Mesenchymal stem cell (in vitro differentiated cells and primary cell): ENCODE data around the gene RNFT1.
"Not testable (repeated sequence)": the region's sequence is repeated elsewhere in the genome, so short reads cannot be mapped to it uniquely, and the experiment has no call there.

ENCODE experiments used
- DNase-seq: peaks from one replicate; pipeline ENCODE4 v3.0.0-alpha.2; 2013
- H2AFZ ChIP-seq: one replicate; pipeline ENCODE4 v1.6.1; 2013; ENCODE audit warnings: low read depth, mild to moderate bottlenecking, control low read depth, inconsistent platforms, low read length, moderate library complexity
- H2AK5ac ChIP-seq: 2 replicates; pipeline ENCODE4 v1.6.1; 2013; ENCODE audit warnings: low read length, moderate library complexity, mild to moderate bottlenecking, inconsistent platforms; ENCODE audit not compliant: severe bottlenecking
- H2BK120ac ChIP-seq: one replicate; pipeline ENCODE4 v1.6.1; 2013; ENCODE audit warnings: low read depth, mild to moderate bottlenecking, inconsistent platforms, low read length, moderate library complexity
- H2BK12ac ChIP-seq, 2 experiments: one replicate each; pipeline ENCODE4 v1.6.1; 2013; ENCODE audit warnings: inconsistent platforms in 2 of 2, low read length in 2 of 2, mild to moderate bottlenecking in 2 of 2, moderate library complexity in 2 of 2, control low read depth in 1 of 2
- H2BK15ac ChIP-seq: one replicate; pipeline ENCODE4 v1.6.1; 2013; ENCODE audit warnings: mild to moderate bottlenecking, low read depth, inconsistent platforms; ENCODE audit not compliant: poor library complexity, severe bottlenecking
- H2BK5ac ChIP-seq: 2 replicates; pipeline ENCODE4 v1.6.1; 2013; ENCODE audit warnings: low read depth, mild to moderate bottlenecking, low read length, control low read depth, inconsistent platforms; ENCODE audit not compliant: poor library complexity, severe bottlenecking
- H3K14ac ChIP-seq, 2 experiments: one replicate each; pipeline ENCODE4 v1.6.1; 2013; ENCODE audit warnings: inconsistent platforms in 2 of 2, low read length in 2 of 2, control low read depth in 1 of 2, mild to moderate bottlenecking in 1 of 2, moderate library complexity in 1 of 2
- H3K18ac ChIP-seq, 2 experiments: one replicate each; pipeline ENCODE4 v1.6.1; 2013; ENCODE audit warnings: inconsistent platforms in 2 of 2, low read length in 2 of 2, control low read depth in 1 of 2, low read depth in 1 of 2, mild to moderate bottlenecking in 1 of 2
- H3K23ac ChIP-seq, 2 experiments: one replicate each; pipeline ENCODE4 v1.6.1; 2013; ENCODE audit warnings: inconsistent platforms in 2 of 2, low read length in 2 of 2, mild to moderate bottlenecking in 2 of 2, moderate library complexity in 2 of 2, control low read depth in 1 of 2
- H3K27ac ChIP-seq: 2 replicates; pipeline ENCODE4 v1.5.1; 2013; ENCODE audit warnings: mild to moderate bottlenecking, moderate library complexity, low read length, control low read depth, inconsistent platforms; ENCODE audit not compliant: poor library complexity, severe bottlenecking
- H3K27me3 ChIP-seq, 2 experiments: 2 replicates each; pipeline versions ENCODE4 v1.6.1 to v1.7.0; 2013; ENCODE audit warnings: low read length in 2 of 2, mild to moderate bottlenecking in 2 of 2, moderate library complexity in 2 of 2, control low read depth in 1 of 2, inconsistent platforms in 1 of 2; ENCODE audit not compliant: control insufficient read depth in 1 of 2, insufficient read depth in 1 of 2
- H3K36me3 ChIP-seq, 2 experiments: 2 replicates each; pipeline versions ENCODE4 v1.6.1 to v1.7.0; 2013; ENCODE audit warnings: low read length in 2 of 2, control low read depth in 1 of 2, inconsistent platforms in 1 of 2, low read depth in 1 of 2, mild to moderate bottlenecking in 1 of 2; ENCODE audit not compliant: insufficient read depth in 2 of 2, control insufficient read depth in 1 of 2
- H3K4ac ChIP-seq, 2 experiments: one replicate each; pipeline ENCODE4 v1.6.1; 2013; ENCODE audit warnings: inconsistent platforms in 2 of 2, low read length in 2 of 2, mild to moderate bottlenecking in 2 of 2, moderate library complexity in 2 of 2, control low read depth in 1 of 2, low read depth in 1 of 2
- H3K4me1 ChIP-seq: 2 replicates; pipeline ENCODE4 v1.6.1; 2013; ENCODE audit warnings: low read depth, low read length, control low read depth; ENCODE audit not compliant: control insufficient read depth, insufficient read depth
- H3K4me2 ChIP-seq: 2 replicates; pipeline ENCODE4 v1.6.1; 2013; ENCODE audit warnings: low read length, mild to moderate bottlenecking, inconsistent platforms; ENCODE audit not compliant: poor library complexity, severe bottlenecking
- H3K4me3 ChIP-seq, 2 experiments: 2 replicates each; pipeline versions ENCODE4 v1.5.1 to v1.7.0; 2013; ENCODE audit warnings: low read length in 2 of 2, mild to moderate bottlenecking in 2 of 2, control low read depth in 1 of 2, low read depth in 1 of 2; ENCODE audit not compliant: insufficient read depth in 1 of 2
- H3K79me1 ChIP-seq: replicated peaks from 2 replicates; pipeline ENCODE4 v1.6.1; 2013; ENCODE audit warnings: mild to moderate bottlenecking, control low read depth, low read length, inconsistent platforms; ENCODE audit not compliant: poor library complexity, severe bottlenecking
- H3K9ac ChIP-seq: 2 replicates; pipeline ENCODE4 v1.7.0; 2013; ENCODE audit warnings: mild to moderate bottlenecking, low read length, moderate library complexity
- H3K9me3 ChIP-seq: 2 replicates; pipeline ENCODE4 v1.7.0; 2013; ENCODE audit warnings: mild to moderate bottlenecking, low read length; ENCODE audit not compliant: control insufficient read depth
- H4K8ac ChIP-seq: one replicate; pipeline ENCODE4 v1.6.1; 2013; ENCODE audit warnings: inconsistent platforms, mild to moderate bottlenecking, low read length, moderate library complexity
- H4K91ac ChIP-seq: one replicate; pipeline ENCODE4 v1.6.1; 2013; ENCODE audit warnings: mild to moderate bottlenecking, low read length, inconsistent platforms
- WGBS: methylation state at CpG from one replicate; pipeline ENCODE4 v1.1.7; 2013; ENCODE audit warnings: mixed read lengths; 5-methylcytosine and 5-hydroxymethylcytosine counted together

The RNFT1 gene

DNA sequence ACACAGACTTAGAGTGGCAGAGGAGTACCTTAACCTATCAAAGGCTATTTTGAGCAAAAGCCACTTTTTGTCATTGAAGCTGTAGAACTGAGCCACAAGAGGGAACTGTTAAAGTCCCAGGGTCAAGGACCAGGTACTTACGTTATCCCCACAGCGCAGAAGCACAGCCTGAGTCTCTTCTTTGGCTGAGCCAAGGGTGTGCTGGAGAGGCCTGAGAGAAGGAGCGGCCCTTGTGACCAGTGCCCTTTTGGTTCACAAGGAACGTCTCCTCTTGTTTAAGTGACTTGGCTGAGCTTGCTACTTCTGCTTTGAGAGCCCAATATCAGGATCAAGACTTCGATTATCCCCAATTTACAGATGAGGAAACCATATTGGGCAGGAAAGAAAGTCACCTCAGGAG, 40.0 kb upstream of the RNFT1 start:
- not testable (repeated sequence) for H3K4me3 ChIP-seq, H3K27ac ChIP-seq, H4K91ac ChIP-seq, H3K4me1 ChIP-seq, H3K4ac ChIP-seq, H3K9ac ChIP-seq, H3K23ac ChIP-seq, H2BK12ac ChIP-seq, H2BK15ac ChIP-seq, H2AK5ac ChIP-seq, H4K8ac ChIP-seq, H3K27me3 ChIP-seq, H2BK5ac ChIP-seq, H3K79me1 ChIP-seq, H3K9me3 ChIP-seq, H3K14ac ChIP-seq, H2AFZ ChIP-seq, DNase-seq, H3K18ac ChIP-seq, H3K4me2 ChIP-seq, H2BK120ac ChIP-seq, H3K36me3 ChIP-seq
- WGBS = 86% methylated on average over 5 of the region's 5 CpGs

DNA sequence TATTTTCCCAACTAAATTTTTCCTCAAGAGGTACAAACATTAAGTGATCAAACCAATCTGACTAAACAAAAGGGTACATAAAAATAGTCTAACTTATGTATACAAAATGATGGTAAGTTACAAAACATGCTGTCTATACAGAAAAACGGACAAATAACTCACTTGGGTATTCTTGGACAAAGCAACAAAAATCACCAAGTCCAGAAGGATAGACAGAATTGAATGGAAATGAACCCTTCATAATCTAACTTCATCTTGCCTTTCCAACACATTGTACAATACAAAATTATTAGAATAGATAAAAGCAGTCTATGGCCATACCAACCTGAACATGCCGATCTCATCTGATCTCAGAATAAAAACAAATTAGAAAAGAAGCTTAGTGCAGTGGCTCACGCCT, 37.9 kb upstream of the RNFT1 start:
- not testable (repeated sequence) for H3K4me3 ChIP-seq, H2BK12ac ChIP-seq, H3K4me1 ChIP-seq, DNase-seq, H3K23ac ChIP-seq, H2BK120ac ChIP-seq, H4K91ac ChIP-seq, H3K9ac ChIP-seq, H3K79me1 ChIP-seq, H3K14ac ChIP-seq, H3K36me3 ChIP-seq, H2BK15ac ChIP-seq, H2AFZ ChIP-seq, H3K18ac ChIP-seq, H3K9me3 ChIP-seq, H4K8ac ChIP-seq, H2BK5ac ChIP-seq, H3K27me3 ChIP-seq, H3K4ac ChIP-seq, H3K4me2 ChIP-seq, H3K27ac ChIP-seq, H2AK5ac ChIP-seq
- 100% methylated on average over 1 of the region's 3 CpGs for WGBS

DNA sequence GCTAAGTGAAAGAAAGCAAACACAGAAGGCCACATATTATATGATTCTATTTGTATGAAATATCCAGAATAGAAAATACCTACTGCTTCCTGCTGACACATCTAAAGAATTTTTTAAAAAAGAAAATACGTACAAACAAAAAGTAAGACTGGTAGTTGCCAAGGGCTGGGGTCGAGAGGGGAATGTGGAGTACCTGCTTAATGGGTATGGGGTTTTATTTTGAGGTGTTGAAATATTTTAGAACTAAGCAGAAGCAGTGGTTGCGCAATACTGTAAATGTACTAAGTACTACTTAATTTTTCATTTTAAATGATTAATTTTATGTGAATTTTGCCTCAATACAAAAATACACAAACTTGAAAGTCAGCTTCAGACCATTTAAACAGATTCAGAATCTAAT, 32.1 kb upstream of the RNFT1 start:
- H3K4me1 ChIP-seq, H2BK12ac ChIP-seq, H3K27ac ChIP-seq, H2AK5ac ChIP-seq, H3K4ac ChIP-seq, H3K23ac ChIP-seq, H3K36me3 ChIP-seq, DNase-seq, H3K18ac ChIP-seq, H3K27me3 ChIP-seq, H3K9me3 ChIP-seq, H4K8ac ChIP-seq, H3K9ac ChIP-seq, H4K91ac ChIP-seq, H2AFZ ChIP-seq, H3K4me2 ChIP-seq, H2BK5ac ChIP-seq, H2BK15ac ChIP-seq, H3K79me1 ChIP-seq, H2BK120ac ChIP-seq, H3K4me3 ChIP-seq, H3K14ac ChIP-seq: not testable (repeated sequence)
- no CpG with 5 or more reads among the region's 3 CpGs for WGBS

DNA sequence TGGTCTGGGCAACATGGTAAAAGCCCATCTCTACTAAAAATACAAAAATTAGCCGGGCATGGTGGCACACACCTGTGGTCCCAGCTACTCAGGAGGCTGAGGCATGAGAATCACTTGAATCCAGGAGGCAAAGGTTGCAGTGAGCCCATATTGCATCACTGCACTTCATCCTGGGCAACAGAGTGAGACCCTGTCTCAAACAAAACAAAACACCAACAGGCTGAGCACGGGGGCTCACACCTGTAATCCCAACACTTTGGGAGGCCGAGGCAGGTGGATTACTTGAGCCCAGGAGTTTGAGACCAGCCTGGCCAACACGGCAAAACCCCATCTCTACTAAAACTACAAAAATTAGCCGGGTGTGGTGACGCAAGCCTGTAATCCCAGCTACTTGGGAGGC, 10.6 kb upstream of the RNFT1 start:
- not testable (repeated sequence) for H3K36me3 ChIP-seq, DNase-seq, H3K27ac ChIP-seq, H4K8ac ChIP-seq, H3K14ac ChIP-seq, H3K9me3 ChIP-seq, H3K79me1 ChIP-seq, H2BK15ac ChIP-seq, H2BK12ac ChIP-seq, H4K91ac ChIP-seq, H3K18ac ChIP-seq, H2AFZ ChIP-seq, H3K4me2 ChIP-seq, H3K27me3 ChIP-seq, H2BK5ac ChIP-seq, H3K23ac ChIP-seq, H2AK5ac ChIP-seq, H2BK120ac ChIP-seq, H3K4me1 ChIP-seq, H3K4me3 ChIP-seq, H3K4ac ChIP-seq, H3K9ac ChIP-seq
- WGBS = 82% methylated on average over 3 of the region's 6 CpGs
